HepG2 (cell line): ENCODE results near the gene HES7. TPM values are rescaled to one million over a fixed set of nuclear protein-coding genes. Genes with fewer than 3 reads are reported as not detected.

Experiments
- ARID2 ChIP-seq: sonication (generic); formaldehyde crosslinking; IDR thresholded peaks from 2 replicates; pipeline ENCODE4 v1.8.1; 2022; ENCODE audit warnings: mild to moderate bottlenecking, missing genetic modification reagents, borderline replicate concordance
- ARID5B ChIP-seq: IDR thresholded peaks from 2 replicates; pipeline ENCODE4 v1.4.0; 2020; ENCODE audit warnings: mild to moderate bottlenecking, missing genetic modification reagents
- ATF4 ChIP-seq, 2 experiments: fragments of 450-650 bp in 1 of 2; sonication (generic) in 1 of 2; formaldehyde crosslinking; IDR thresholded peaks; 2 replicates each; pipeline versions ENCODE4 v1.5.0 to v1.8.0; 2020 to 2022; ENCODE audit warnings: mild to moderate bottlenecking in 1 of 2, missing genetic modification reagents in 1 of 2
- FOSL2 ChIP-seq: sonication (generic); formaldehyde crosslinking; IDR thresholded peaks from 2 replicates; pipeline ENCODE4 v1.4.0; 2020; ENCODE audit warnings: missing genetic modification reagents
- HDAC2 ChIP-seq: sonication (generic); formaldehyde crosslinking; IDR thresholded peaks from 2 replicates; pipeline ENCODE4 v1.4.0; 2020; ENCODE audit warnings: missing genetic modification reagents
- MIXL1 ChIP-seq: IDR thresholded peaks from 2 replicates; pipeline ENCODE4 v1.6.1; 2016
- MNT ChIP-seq: fragments of 450-650 bp; IDR thresholded peaks from 2 replicates; pipeline ENCODE4 v1.6.1; 2016
- MXD1 ChIP-seq: sonication (generic); formaldehyde crosslinking; IDR thresholded peaks from 2 replicates; pipeline ENCODE4 v1.4.0; 2020; ENCODE audit warnings: mild to moderate bottlenecking, missing genetic modification reagents
- PAF1 ChIP-seq: IDR thresholded peaks from 2 replicates; pipeline ENCODE4 v1.6.1; 2016; ENCODE audit warnings: missing genetic modification reagents, missing compliant biosample characterization
- RARA ChIP-seq: IDR thresholded peaks from 2 replicates; pipeline ENCODE4 v1.6.1; 2016; ENCODE audit warnings: missing genetic modification reagents, missing compliant biosample characterization
- RXRA ChIP-seq: sonication (generic); formaldehyde crosslinking; IDR thresholded peaks from 2 replicates; pipeline ENCODE4 v1.5.1; 2020; ENCODE audit warnings: missing genetic modification reagents
- RXRB ChIP-seq: IDR thresholded peaks from 2 replicates; pipeline ENCODE4 v1.6.1; 2016; ENCODE audit warnings: borderline replicate concordance, missing genetic modification reagents, missing compliant biosample characterization
- SOX5 ChIP-seq: IDR thresholded peaks from 2 replicates; pipeline ENCODE4 v1.6.1; 2016; ENCODE audit warnings: borderline replicate concordance
- TCF7 ChIP-seq: sonication (generic); IDR thresholded peaks from 2 replicates; pipeline ENCODE4 v1.6.1; 2016; ENCODE audit warnings: antibody characterized with exemption, low read depth
- TGIF2 ChIP-seq: IDR thresholded peaks from 2 replicates; pipeline ENCODE4 v1.6.1; 2016; ENCODE audit warnings: control low read depth, missing compliant biosample characterization
- ZNF124 ChIP-seq: sonication (generic); formaldehyde crosslinking; IDR thresholded peaks from 2 replicates; pipeline ENCODE4 v1.4.0; 2020; ENCODE audit warnings: missing genetic modification reagents
- ZNF264 ChIP-seq: sonication (generic); formaldehyde crosslinking; IDR thresholded peaks from 2 replicates; pipeline ENCODE4 v1.4.0; 2020; ENCODE audit warnings: missing genetic modification reagents
- ZNF317 ChIP-seq: sonication (generic); formaldehyde crosslinking; IDR thresholded peaks from 2 replicates; pipeline ENCODE4 v1.5.0; 2020; ENCODE audit warnings: mild to moderate bottlenecking, missing genetic modification reagents
- ZNF451 ChIP-seq: sonication (generic); formaldehyde crosslinking; IDR thresholded peaks from 2 replicates; pipeline ENCODE4 v1.5.0; 2020; ENCODE audit warnings: mild to moderate bottlenecking, missing genetic modification reagents
- ZNF7 ChIP-seq: IDR thresholded peaks from 2 replicates; pipeline ENCODE4 v1.6.1; 2016; ENCODE audit warnings: missing biosample characterization, missing genetic modification reagents
- ZNF766 ChIP-seq: sonication (generic); formaldehyde crosslinking; IDR thresholded peaks from 2 replicates; pipeline ENCODE4 v1.5.0; 2020; ENCODE audit warnings: missing genetic modification reagents, borderline replicate concordance
- polyA plus RNA-seq, 8 experiments: library from polyadenylated mRNA; depleted of rRNA in 3 of 8; stranded (reverse) in 7 of 8; unstranded in 1 of 8; fragments of >200 nt; fragmentation: Illumina TruSeq in 4 of 8; extraction: Trizol in 4 of 8; gene quantifications; 2 replicates each; pipeline versions ENCODE4 v1.2.1 to v1.2.3, GENCODE V29; 2011 to 2016; ENCODE audit warnings: low read depth in 4 of 8, missing spikeins in 1 of 8, mixed read lengths in 1 of 8; ENCODE audit not compliant: insufficient read depth in 1 of 8
- total RNA-seq, 5 experiments: library from RNA; depleted of rRNA; stranded (reverse); fragments of >200 nt; fragmentation: Illumina TruSeq; extraction: Trizol; gene quantifications; 2 replicates each; pipeline ENCODE4 v1.2.3, GENCODE V29; 2016; ENCODE audit warnings: low read depth in 1 of 5
- TF ChIP-seq, protein P1 (sequence below): sonication (generic); formaldehyde crosslinking; IDR thresholded peaks from 2 replicates; pipeline ENCODE4 v1.5.0; 2020; ENCODE audit warnings: missing genetic modification reagents

Gene HES7
- total and polyA plus RNA-seq, 2 of the 13 experiments (the other 11 are each of a cell fraction or from before 2014, with no cell fraction given) = not detected

- TF ChIP-seq ZNF7 (CRISPR knock-in tag) = 0 out of 2 replicates have a peak, but pooled peaks have one; percentile 20
- TF ChIP-seq RXRA (CRISPR knock-in tag) = peak; percentile 65
- TF ChIP-seq, protein P1, sequence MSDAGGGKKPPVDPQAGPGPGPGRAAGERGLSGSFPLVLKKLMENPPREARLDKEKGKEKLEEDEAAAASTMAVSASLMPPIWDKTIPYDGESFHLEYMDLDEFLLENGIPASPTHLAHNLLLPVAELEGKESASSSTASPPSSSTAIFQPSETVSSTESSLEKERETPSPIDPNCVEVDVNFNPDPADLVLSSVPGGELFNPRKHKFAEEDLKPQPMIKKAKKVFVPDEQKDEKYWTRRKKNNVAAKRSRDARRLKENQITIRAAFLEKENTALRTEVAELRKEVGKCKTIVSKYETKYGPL (CRISPR knock-in tag) = peak; percentile 96
- no peak for TF ChIP-seq TGIF2 (CRISPR knock-in tag)
- no peak for TF ChIP-seq TCF7
- TF ChIP-seq ZNF451 (CRISPR knock-in tag) = 0 out of 2 replicates have a peak, but pooled peaks have one; percentile 37
- peak; percentile 35; the same call in 1 of the 2 replicates for TF ChIP-seq MXD1 (CRISPR knock-in tag)
- TF ChIP-seq SOX5 = peak; percentile 58; the same call in 1 of the 2 replicates
- TF ChIP-seq ZNF766 = 0 out of 2 replicates have a peak, but pooled peaks have one; percentile 21
- 0 out of 2 replicates have a peak, but pooled peaks have one; percentile 37 for TF ChIP-seq ZNF264 (CRISPR knock-in tag)
- TF ChIP-seq ATF4 (CRISPR knock-in tag; IDR thresholded peaks at IDR 0.05) = no peak
- peak; percentile 43 for TF ChIP-seq FOSL2 (CRISPR knock-in tag)
- peak; percentile 79 for TF ChIP-seq RARA (CRISPR knock-in tag)
- TF ChIP-seq ARID5B (CRISPR knock-in tag) = peak; percentile 42; the same call in 1 of the 2 replicates
- TF ChIP-seq ARID2 = no peak
- TF ChIP-seq ZNF317 = 0 out of 2 replicates have a peak, but pooled peaks have one; percentile 24
- TF ChIP-seq ZNF124 = no peak
- peak; percentile 24; the same call in 1 of the 2 replicates for TF ChIP-seq HDAC2 (CRISPR knock-in tag)
- peak; percentile 57 for TF ChIP-seq MNT
- no peak for TF ChIP-seq MIXL1
- TF ChIP-seq RXRB (CRISPR knock-in tag) = peak; percentile 23; the same call in 1 of the 2 replicates
- no peak for TF ChIP-seq PAF1
Measured at GRCh38 chr17:8152112-8152775, 28.3 kb upstream of the HES7 start, which contains the start of gene PER1 (continued).
